Measurements from ENCODE around the gene COPS2.

GRCh38 chr15:49155834-49156627 lies 632 bp upstream of the COPS2 start:
- no peak for TF ChIP-seq CTCF (optimal IDR thresholded peaks at IDR 0.05 in 1 of 3, IDR thresholded peaks at IDR 0.05 in 1 of 3, conservative IDR thresholded peaks at IDR 0.05 in 1 of 3; ENCODE audit: extremely low read depth in 1 of 3, insufficient read depth in 2 of 3, low read length in 3 of 3)
- TF ChIP-seq EZH2 (IDR thresholded peaks at IDR 0.05; ENCODE audit: low read length): no peak

Measured in keratinocyte (primary cell).